ENCODE results near the gene FBN1.

FBN1 gene

DNA sequence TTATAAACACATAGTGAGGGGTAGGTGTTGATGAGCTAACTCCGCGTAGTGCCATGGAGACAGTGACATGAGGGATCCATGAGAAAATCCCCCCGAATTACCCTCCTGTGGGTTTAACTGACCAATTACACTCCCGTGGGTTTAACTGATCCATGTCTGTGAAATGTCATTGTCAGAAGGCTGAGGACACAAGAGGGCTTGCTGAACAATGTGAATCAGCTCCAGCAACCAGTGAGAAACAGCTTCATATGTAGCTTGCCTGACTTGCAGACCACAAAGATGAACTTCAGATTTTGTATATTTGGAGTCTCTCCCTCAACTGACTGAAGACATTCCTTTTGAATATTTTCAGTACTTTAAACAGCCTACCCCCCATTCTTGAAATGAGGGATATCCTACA, 144.9 kb downstream of the FBN1 start:
- TF ChIP-seq ISL1 (CRISPR knock-in tag; IDR thresholded peaks at IDR 0.05) (no peak), SNAI2 (CRISPR knock-in tag; IDR thresholded peaks at IDR 0.05) (no peak), ZNF8 (CRISPR knock-in tag; IDR thresholded peaks at IDR 0.05) (no peak), ZNF565 (CRISPR knock-in tag; conservative IDR thresholded peaks at IDR 0.05; ENCODE audit: low read depth) (no peak), PPARA (CRISPR knock-in tag; IDR thresholded peaks at IDR 0.05; ENCODE audit: borderline replicate concordance) (no peak), ARNTL (CRISPR knock-in tag; IDR thresholded peaks at IDR 0.05; ENCODE audit: borderline replicate concordance, low read depth) (no peak), BACH2 (CRISPR knock-in tag; IDR thresholded peaks at IDR 0.05; ENCODE audit: borderline replicate concordance) (no peak)
- TF ChIP-seq, protein P1, sequence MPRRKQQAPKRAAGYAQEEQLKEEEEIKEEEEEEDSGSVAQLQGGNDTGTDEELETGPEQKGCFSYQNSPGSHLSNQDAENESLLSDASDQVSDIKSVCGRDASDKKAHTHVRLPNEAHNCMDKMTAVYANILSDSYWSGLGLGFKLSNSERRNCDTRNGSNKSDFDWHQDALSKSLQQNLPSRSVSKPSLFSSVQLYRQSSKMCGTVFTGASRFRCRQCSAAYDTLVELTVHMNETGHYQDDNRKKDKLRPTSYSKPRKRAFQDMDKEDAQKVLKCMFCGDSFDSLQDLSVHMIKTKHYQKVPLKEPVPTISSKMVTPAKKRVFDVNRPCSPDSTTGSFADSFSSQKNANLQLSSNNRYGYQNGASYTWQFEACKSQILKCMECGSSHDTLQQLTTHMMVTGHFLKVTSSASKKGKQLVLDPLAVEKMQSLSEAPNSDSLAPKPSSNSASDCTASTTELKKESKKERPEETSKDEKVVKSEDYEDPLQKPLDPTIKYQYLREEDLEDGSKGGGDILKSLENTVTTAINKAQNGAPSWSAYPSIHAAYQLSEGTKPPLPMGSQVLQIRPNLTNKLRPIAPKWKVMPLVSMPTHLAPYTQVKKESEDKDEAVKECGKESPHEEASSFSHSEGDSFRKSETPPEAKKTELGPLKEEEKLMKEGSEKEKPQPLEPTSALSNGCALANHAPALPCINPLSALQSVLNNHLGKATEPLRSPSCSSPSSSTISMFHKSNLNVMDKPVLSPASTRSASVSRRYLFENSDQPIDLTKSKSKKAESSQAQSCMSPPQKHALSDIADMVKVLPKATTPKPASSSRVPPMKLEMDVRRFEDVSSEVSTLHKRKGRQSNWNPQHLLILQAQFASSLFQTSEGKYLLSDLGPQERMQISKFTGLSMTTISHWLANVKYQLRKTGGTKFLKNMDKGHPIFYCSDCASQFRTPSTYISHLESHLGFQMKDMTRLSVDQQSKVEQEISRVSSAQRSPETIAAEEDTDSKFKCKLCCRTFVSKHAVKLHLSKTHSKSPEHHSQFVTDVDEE (CRISPR knock-in tag; IDR thresholded peaks at IDR 0.05): no peak
- ATAC-seq: no peak

DNA sequence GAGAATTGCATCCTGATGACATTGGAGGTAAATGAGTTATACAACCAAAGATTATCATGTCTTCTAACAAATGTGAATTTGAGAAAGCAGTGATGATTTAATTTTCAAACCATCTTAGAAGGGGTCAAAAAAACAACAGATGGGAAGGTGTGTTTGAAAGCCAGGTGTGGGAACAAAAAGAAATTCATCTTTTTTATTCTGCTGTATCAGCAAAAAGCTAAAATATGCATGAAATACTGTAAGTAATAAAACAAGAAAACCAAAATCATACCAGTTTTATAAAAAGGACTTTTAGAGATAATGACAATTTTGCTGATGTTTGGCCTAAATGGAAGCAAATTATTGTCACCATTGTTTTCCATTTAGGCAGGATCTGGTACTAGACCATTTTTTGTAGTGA, 145.5 kb downstream of the FBN1 start:
- ATAC-seq: no peak
- TF ChIP-seq ZFP30 (CRISPR knock-in tag; IDR thresholded peaks at IDR 0.05) (no peak), OSR1 (CRISPR knock-in tag; IDR thresholded peaks at IDR 0.05) (no peak), PPARA (CRISPR knock-in tag; IDR thresholded peaks at IDR 0.05; ENCODE audit: borderline replicate concordance) (no peak), CSDC2 (CRISPR knock-in tag; IDR thresholded peaks at IDR 0.05) (no peak), ZNF8 (CRISPR knock-in tag; IDR thresholded peaks at IDR 0.05) (no peak), ESRRG (CRISPR knock-in tag; IDR thresholded peaks at IDR 0.05) (no peak), SNAI2 (CRISPR knock-in tag; IDR thresholded peaks at IDR 0.05) (no peak)
- TF ChIP-seq, protein P2, sequence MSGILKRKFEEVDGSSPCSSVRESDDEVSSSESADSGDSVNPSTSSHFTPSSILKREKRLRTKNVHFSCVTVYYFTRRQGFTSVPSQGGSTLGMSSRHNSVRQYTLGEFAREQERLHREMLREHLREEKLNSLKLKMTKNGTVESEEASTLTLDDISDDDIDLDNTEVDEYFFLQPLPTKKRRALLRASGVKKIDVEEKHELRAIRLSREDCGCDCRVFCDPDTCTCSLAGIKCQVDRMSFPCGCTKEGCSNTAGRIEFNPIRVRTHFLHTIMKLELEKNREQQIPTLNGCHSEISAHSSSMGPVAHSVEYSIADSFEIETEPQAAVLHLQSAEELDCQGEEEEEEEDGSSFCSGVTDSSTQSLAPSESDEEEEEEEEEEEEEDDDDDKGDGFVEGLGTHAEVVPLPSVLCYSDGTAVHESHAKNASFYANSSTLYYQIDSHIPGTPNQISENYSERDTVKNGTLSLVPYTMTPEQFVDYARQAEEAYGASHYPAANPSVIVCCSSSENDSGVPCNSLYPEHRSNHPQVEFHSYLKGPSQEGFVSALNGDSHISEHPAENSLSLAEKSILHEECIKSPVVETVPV (CRISPR knock-in tag; IDR thresholded peaks at IDR 0.05): no peak
- TF ChIP-seq, protein P1 (CRISPR knock-in tag; IDR thresholded peaks at IDR 0.05): no peak

DNA sequence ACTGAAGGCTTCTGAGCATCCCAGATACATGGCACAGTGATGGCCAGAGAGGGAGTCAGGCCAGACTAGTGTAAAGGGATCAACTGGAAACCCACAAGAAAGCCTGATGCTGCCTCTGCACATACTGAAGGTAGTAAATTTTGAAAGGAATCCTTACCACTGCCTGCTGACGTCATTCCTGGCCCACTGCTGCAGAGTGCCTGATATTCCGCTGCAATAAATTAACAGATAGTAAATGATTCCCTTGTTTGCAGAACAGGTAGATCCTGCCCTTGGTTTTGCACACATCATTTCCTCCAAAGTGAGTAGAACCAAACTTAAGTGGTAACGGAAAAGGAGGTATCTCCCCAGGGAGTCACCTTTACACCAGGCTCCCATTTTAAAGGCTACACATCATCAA, 146.7 kb downstream of the FBN1 start:
- ATAC-seq: no peak
- no peak for TF ChIP-seq GLIS3 (CRISPR knock-in tag; IDR thresholded peaks at IDR 0.05)

DNA sequence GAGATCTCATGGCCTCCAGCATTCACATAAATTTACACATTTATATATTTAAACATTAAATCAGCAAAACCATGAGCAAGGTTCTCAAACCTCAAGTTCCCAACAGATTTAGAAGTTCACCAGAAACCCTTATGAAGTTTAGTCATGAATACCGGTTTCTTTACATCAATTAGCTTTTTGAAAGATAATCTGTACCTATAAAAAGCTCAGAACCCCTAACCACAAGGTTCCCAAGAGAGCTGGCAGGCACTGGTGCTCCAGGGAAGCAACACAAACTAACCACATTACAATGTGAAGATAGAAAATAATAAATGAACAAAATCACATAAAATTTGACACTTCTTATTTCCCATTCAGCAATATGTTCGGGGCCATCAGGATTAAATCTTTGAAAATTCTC, 150.9 kb downstream of the FBN1 start:
- ATAC-seq: no peak
- TF ChIP-seq TCF4 (CRISPR knock-in tag; IDR thresholded peaks at IDR 0.05; ENCODE audit: borderline replicate concordance) (no peak), BACH2 (CRISPR knock-in tag; IDR thresholded peaks at IDR 0.05; ENCODE audit: borderline replicate concordance) (no peak), ISL1 (CRISPR knock-in tag; IDR thresholded peaks at IDR 0.05) (no peak), RARB (CRISPR knock-in tag; IDR thresholded peaks at IDR 0.05) (no peak), ZFP30 (CRISPR knock-in tag; IDR thresholded peaks at IDR 0.05) (no peak), ZC3H10 (CRISPR knock-in tag; IDR thresholded peaks at IDR 0.05) (no peak), ZFP3 (CRISPR knock-in tag; IDR thresholded peaks at IDR 0.05) (no peak), ZNF70 (CRISPR knock-in tag; IDR thresholded peaks at IDR 0.05) (no peak), ESRRG (CRISPR knock-in tag; IDR thresholded peaks at IDR 0.05) (no peak), OSR1 (CRISPR knock-in tag; IDR thresholded peaks at IDR 0.05) (no peak), CSDC2 (CRISPR knock-in tag; IDR thresholded peaks at IDR 0.05) (no peak), GLIS3 (CRISPR knock-in tag; IDR thresholded peaks at IDR 0.05) (no peak)
- TF ChIP-seq, protein P2 (CRISPR knock-in tag; IDR thresholded peaks at IDR 0.05): no peak
- TF ChIP-seq, protein P3, sequence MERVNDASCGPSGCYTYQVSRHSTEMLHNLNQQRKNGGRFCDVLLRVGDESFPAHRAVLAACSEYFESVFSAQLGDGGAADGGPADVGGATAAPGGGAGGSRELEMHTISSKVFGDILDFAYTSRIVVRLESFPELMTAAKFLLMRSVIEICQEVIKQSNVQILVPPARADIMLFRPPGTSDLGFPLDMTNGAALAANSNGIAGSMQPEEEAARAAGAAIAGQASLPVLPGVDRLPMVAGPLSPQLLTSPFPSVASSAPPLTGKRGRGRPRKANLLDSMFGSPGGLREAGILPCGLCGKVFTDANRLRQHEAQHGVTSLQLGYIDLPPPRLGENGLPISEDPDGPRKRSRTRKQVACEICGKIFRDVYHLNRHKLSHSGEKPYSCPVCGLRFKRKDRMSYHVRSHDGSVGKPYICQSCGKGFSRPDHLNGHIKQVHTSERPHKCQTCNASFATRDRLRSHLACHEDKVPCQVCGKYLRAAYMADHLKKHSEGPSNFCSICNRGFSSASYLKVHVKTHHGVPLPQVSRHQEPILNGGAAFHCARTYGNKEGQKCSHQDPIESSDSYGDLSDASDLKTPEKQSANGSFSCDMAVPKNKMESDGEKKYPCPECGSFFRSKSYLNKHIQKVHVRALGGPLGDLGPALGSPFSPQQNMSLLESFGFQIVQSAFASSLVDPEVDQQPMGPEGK (CRISPR knock-in tag; IDR thresholded peaks at IDR 0.05; ENCODE audit: borderline replicate concordance): no peak
- TF ChIP-seq, protein P1 (CRISPR knock-in tag; IDR thresholded peaks at IDR 0.05): no peak
- TF ChIP-seq, protein P4, sequence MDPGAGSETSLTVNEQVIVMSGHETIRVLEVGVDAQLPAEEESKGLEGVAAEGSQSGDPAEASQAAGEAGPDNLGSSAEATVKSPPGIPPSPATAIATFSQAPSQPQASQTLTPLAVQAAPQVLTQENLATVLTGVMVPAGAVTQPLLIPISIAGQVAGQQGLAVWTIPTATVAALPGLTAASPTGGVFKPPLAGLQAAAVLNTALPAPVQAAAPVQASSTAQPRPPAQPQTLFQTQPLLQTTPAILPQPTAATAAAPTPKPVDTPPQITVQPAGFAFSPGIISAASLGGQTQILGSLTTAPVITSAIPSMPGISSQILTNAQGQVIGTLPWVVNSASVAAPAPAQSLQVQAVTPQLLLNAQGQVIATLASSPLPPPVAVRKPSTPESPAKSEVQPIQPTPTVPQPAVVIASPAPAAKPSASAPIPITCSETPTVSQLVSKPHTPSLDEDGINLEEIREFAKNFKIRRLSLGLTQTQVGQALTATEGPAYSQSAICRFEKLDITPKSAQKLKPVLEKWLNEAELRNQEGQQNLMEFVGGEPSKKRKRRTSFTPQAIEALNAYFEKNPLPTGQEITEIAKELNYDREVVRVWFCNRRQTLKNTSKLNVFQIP (CRISPR knock-in tag; IDR thresholded peaks at IDR 0.05; ENCODE audit: borderline replicate concordance, low read depth): no peak
